ENCODE measurements around the gene ACTG2. TPM values are rescaled to one million over a fixed set of nuclear protein-coding genes. Genes with fewer than 3 reads are reported as not detected.

Gene ACTG2
- total RNA-seq, 1 donor from 2014 or later: not detected

- no peaks in the 10 kb centered on the region for H3K27me3 Mint-ChIP-seq (ENCODE audit: unreplicated experiment)
- H3K27ac Mint-ChIP-seq (ENCODE audit: unreplicated experiment): no peak overlapping the region
- DNase-seq: no peak
- no peaks in the 10 kb centered on the region for H3K9me3 Mint-ChIP-seq (ENCODE audit: unreplicated experiment)
- no peaks in the 10 kb centered on the region for H3K36me3 Mint-ChIP-seq (ENCODE audit: unreplicated experiment)
- H3K4me1 Mint-ChIP-seq (ENCODE audit: low read depth, unreplicated experiment): peaks cover 4% of the 10 kb centered on the region
- no peak for TF ChIP-seq CTCF (IDR thresholded peaks at IDR 0.05; ENCODE audit: partially characterized antibody, unreplicated experiment)
- no peak overlapping the region for H3K4me3 Mint-ChIP-seq (ENCODE audit: unreplicated experiment)
Observed at GRCh38 chr2:73917696-73918207, 24.9 kb downstream of the ACTG2 start.

GRCh38 chr2:73918856-73919255 lies 26.0 kb downstream of the ACTG2 start:
- H3K9me3 Mint-ChIP-seq (ENCODE audit: unreplicated experiment): no peaks in the 10 kb centered on the region
- H3K4me3 Mint-ChIP-seq (ENCODE audit: unreplicated experiment): no peak overlapping the region
- H3K4me1 Mint-ChIP-seq (ENCODE audit: low read depth, unreplicated experiment): peaks cover 4% of the 10 kb centered on the region
- no peak overlapping the region for H3K27ac Mint-ChIP-seq (ENCODE audit: unreplicated experiment)
- H3K27me3 Mint-ChIP-seq (ENCODE audit: unreplicated experiment): no peaks in the 10 kb centered on the region
- no peak for DNase-seq
- TF ChIP-seq CTCF (IDR thresholded peaks at IDR 0.05; ENCODE audit: partially characterized antibody, unreplicated experiment): no peak
- no peaks in the 10 kb centered on the region for H3K36me3 Mint-ChIP-seq (ENCODE audit: unreplicated experiment)

- Mint-ChIP-seq H3K36me3 (ENCODE audit: unreplicated experiment) (no peaks in the 10 kb centered on the region), H3K9me3 (ENCODE audit: unreplicated experiment) (no peaks in the 10 kb centered on the region)
Observed at GRCh38 chr2:73919596-73920228, 26.9 kb downstream of the ACTG2 start.

GRCh38 chr2:73920577-73921545 lies 28.1 kb downstream of the ACTG2 start:
- Mint-ChIP-seq H3K27me3 (ENCODE audit: unreplicated experiment) (no peaks in the 10 kb centered on the region), H3K27ac (ENCODE audit: unreplicated experiment) (peak overlapping the region; percentile 33), H3K9me3 (ENCODE audit: unreplicated experiment) (no peaks in the 10 kb centered on the region), H3K4me3 (ENCODE audit: unreplicated experiment) (peak overlapping the region; percentile 15), H3K36me3 (ENCODE audit: unreplicated experiment) (no peaks in the 10 kb centered on the region), H3K4me1 (ENCODE audit: low read depth, unreplicated experiment) (peaks cover 4% of the 10 kb centered on the region)
- no peak for TF ChIP-seq CTCF (IDR thresholded peaks at IDR 0.05; ENCODE audit: partially characterized antibody, unreplicated experiment)
- DNase-seq: peak; percentile 76

More at GRCh38 chr2:73919596-73920228, 26.9 kb downstream of the ACTG2 start:
- Mint-ChIP-seq H3K27ac (ENCODE audit: unreplicated experiment) (no peak overlapping the region), H3K27me3 (ENCODE audit: unreplicated experiment) (no peaks in the 10 kb centered on the region), H3K4me3 (ENCODE audit: unreplicated experiment) (no peak overlapping the region), H3K4me1 (ENCODE audit: low read depth, unreplicated experiment) (peaks cover 4% of the 10 kb centered on the region)
- no peak for DNase-seq
- TF ChIP-seq CTCF (IDR thresholded peaks at IDR 0.05; ENCODE audit: partially characterized antibody, unreplicated experiment): no peak
